Measurements from ENCODE around the gene CH25H.

CH25H gene

GRCh38 chr10:89228962-89229361 is 21.8 kb upstream of the CH25H start:
- no peak for FAIRE-seq

- FAIRE-seq: no peak
Observed at GRCh38 chr10:89228146-89228545, 21.0 kb upstream of the CH25H start.

- no peak for FAIRE-seq
Observed at GRCh38 chr10:89226891-89227290, 19.8 kb upstream of the CH25H start.

DNA sequence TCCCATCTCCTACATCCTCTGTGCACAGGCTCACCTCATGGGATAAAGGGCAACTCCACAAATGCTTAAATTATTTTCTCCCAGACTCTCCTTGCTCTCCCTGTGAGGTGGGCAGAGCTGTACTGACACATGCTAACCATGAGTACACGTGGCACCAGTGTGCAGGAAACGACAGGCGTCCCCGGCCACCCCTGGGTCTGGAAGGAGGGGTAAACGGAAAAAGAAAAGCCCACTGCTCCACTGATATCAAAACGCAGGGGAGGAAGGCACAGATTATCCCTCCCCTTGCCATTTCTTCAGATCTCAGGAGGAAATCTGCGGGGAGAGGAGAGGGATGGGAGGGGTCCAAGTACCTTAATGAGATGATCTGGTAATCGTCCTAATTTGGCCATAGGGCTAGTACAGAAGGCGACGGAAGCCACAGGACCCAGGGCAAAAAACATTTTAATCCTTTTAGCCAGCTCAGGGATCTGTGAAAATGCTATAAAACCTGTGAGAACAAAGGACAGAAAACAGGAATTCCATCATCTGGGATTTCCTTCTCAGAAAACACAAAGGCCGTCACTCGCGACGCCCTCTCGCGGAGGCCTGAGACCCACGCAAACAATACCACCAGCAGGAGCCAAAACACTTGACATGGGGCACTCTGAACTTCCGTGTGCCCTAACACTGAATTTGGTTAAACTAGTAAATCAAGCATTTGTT is 17.8 kb upstream of the CH25H start:
- FAIRE-seq: no peak

DNA sequence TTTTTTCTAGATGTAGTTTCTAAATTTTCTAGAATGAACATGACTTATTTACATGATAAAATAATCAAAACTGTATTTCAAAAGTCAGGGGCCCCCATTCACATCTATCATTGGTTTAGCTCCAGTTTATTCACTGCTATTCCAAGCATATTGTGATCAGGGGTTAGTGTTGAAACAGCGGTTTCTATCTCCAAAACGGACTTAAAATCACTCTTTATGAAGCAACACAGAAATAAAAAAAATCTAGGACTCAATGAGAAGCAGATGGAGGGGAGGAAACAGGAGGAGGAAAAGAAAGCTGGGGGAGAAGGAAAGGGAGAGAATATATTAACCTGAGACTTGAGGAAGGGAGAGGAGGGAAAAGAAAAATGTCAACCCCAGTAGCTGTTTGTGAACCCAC is 14.8 kb upstream of the CH25H start:
- no peak for FAIRE-seq

DNA sequence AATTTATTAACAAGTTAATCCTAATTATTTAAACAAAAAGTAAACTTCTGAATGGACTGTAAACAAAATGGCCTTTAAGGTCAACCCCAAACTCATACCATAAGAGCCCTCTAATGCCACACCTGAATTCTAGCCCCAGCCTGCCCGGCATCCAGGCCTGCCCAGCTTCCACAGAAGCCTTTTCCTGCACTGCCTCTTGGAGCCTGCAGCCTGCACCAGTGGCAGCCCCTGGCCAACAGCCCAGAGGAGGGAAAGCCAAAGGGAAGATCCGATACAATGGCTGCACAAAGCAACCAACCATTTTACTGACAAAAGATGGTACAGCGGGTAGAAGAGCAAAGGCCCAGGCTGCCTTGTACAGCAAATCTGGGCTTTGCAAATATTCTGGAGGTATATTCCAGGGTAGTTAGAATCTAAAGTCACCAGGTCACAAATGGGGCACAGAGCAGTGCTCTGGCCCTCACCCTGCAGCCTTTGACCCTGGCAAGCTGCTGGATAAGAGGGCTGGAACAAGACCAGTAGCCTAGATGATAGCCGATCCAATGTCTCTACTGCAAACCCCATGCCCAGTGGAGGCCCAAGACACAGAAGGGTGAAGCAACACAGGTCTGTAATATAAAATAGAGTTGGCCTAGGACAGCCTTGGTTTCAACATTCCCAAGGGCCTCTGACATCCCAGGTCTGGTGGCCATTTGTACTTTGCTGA is 12.5 kb upstream of the CH25H start:
- FAIRE-seq: no peak

- peak; percentile 97 for FAIRE-seq
Observed at GRCh38 chr10:89217057-89217990, 10.2 kb upstream of the CH25H start.

- FAIRE-seq: no peak
Observed at GRCh38 chr10:89216056-89216455, 8.9 kb upstream of the CH25H start.

GRCh38 chr10:89215511-89215910 is 8.4 kb upstream of the CH25H start:
- no peak for FAIRE-seq

- no peak for FAIRE-seq
Observed at GRCh38 chr10:89214566-89215165, 7.5 kb upstream of the CH25H start.

DNA sequence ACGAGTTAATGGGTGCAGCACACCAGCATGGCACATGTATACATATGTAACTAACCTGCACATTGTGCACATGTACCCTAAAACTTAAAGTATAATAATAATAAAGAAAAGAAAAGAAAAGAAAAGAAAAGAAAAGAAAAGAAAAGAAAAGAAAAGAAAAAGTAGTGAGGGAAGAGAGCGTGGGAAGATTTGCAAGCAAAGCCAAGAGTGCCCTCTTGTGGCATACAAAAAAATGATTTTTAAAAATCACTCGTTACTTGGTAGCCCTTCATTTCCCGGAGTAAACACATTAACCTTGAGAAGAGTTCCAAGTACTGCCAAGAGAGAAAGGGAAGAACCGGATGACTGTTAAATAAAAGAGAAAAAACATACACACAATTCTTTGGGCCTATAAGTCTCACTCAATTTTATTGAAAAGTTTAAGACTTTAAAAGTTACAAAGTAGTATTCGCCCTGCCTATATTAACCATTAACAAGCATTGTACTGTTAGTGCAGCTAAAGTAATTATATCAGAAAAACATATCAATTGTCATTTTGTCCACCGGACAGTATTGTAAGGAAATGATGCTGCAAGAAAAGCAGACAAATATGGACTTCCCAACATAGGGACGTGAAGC is 6.2 kb upstream of the CH25H start:
- peak; percentile 94 for FAIRE-seq

DNA sequence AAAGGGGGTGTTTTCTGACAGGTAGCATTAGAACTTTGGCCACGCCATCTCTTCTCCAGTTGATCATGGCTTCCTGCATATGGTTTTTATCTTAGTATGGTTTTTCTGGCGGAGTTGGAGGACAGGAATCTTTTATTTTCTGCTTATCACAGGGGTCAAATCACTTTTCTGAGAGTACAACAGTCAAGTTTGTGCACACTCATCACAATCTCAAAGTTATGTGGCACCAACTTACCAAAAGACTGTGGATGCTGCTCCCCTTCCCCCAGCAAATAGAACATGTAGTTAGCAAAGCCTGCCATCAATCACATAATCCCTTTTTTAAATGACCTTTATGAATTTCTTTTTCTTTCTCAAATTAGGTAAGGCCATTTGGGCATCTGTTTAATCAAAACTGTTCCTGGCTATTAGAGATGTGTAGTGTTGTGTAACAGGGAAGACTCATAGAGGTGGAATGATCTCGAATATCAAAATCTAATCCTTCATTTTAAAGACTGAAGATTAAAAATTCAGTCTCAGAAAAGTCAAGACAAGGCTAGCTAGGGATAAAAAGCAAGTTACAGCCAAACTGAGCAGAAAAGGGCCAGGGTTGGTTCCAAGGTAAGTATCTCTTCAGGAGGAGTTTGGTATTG is 3.8 kb upstream of the CH25H start:
- FAIRE-seq: no peak

DNA sequence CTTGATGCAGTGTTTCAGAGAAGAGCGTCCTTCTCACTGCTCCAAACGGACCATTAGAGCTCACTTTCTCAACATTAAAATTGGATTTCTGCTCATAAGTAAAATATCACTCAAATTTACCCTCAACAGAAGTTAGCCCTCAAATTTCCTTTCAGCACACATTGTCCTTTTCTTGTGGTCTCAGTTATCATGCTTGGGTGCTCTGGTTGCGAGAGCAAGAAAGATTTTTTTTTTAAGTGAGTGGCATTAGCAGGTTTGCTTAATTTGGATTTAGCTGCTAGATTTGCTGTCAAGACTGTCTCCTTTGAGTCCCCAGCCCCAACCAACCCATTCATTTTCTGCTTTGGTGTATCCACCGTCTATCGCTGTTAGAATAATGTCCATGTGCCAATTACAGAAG is 2.6 kb upstream of the CH25H start:
- no peak for FAIRE-seq

GRCh38 chr10:89207801-89208551 is 859 bp upstream of the CH25H start:
- no peak for FAIRE-seq

DNA sequence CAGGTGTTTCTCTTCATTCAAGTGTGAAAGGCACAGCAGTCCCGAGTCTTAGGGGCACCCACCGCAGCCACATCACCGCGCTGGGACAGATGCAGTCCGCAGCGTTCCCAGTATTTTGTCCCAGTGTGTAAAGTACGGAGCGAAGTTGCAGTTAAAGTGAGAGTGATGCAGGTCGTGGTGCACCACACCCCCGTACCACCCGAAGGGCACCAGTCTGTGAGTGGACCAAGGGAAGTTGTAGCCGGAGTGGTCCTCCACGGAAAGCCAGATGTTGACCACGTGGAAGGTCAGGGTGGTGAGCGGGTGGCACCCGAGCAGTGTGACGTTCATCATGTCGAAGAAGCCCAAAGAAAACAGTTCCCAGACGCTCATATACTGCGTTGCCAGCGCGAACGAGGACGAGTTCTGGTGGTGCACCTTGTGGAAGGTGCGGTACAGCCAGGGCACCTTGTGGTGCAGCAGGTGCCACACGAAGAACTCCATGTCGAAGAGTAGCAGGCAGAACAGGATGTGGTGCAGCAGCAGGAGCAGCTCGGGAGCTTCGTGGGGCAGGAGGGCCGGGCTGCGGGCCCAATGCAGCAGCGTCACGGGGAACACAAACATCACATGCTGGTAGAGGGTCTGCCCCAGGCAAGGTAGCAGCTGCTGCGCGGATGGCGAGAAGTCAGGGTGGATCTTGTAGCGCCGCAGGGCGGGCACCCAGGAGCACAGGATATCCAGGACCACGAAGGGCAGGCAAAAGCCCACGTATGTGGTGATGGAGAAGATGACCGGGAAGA is 526 bp downstream of the CH25H start:
- no peak for FAIRE-seq

DNA sequence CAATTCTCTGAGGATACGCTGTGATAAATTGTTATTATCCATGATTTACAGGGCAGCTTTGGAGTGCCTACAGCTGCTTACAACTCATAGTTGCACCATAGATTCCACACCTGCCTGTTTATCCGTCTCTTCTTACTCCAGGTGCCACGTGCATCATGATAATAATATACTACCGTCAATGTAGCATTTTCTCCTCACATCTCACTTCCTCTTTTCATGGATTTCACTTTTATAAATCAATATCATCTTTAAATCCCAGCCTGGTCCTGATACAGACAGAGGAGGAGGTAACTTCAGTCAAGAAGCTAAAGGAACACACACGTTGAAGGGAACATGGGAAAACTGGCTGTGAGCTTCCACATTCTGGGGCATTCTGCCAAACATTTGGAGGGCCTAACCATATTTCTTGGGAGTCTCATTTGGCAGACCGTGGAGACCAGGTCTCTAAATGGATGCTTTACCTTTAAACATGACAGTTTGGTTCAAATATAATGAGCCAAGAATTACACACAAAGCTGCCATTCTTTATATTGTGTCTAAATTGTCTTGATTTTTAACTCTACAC is 2.4 kb downstream of the CH25H start:
- FAIRE-seq: no peak

DNA sequence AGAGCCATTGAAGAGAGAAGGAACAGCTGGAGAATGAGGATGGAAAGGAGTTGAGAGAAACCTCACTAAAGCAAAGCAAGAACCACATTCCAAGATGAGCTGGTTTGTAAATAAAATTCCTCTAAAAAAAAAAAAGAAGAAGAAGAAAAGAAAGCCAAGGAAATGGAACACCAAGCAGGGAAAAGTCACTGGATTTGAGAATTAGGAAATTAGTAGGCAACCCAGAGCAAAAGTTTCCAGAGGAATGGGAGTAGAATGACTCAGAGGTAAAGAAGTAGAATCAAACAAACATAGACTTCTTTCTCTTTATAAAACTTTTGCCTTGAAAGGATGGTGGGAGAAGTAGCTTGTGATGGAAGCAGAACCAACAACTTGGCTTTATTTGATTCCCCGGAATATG is 3.9 kb downstream of the CH25H start:
- FAIRE-seq: no peak

GRCh38 chr10:89202033-89202425 is 5.1 kb downstream of the CH25H start:
- no peak for FAIRE-seq

DNA sequence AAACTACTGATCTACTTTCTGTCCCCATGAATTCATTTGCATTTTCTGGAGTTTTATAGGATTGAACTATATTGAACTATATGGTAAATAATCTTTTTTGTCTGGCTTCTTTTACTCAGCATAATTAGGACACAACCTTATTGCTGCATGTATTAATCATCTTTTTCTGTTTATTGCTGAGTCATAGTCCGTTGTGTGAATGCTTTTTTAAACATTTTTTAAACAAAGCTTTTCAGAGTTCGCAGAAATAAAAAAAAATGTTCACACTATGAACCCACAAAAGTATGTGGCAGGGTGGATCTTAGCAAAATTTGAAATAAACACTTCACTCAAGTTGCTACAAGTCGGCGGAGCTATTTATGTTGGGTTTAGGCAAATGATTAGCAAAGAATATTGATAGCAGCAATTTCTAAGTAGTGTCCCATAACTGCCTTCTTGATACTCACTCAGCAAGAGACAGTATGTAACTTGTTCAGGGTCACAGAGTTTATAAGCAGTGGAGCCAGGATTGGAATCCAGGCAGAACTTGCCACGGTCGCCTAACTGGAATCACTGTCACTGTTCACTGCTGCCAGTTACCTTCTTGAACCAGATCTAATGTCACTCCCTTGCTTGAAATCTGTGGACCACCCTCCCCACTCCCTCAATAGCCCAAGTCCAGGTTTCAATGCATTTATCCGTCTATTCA is 5.6 kb downstream of the CH25H start:
- FAIRE-seq: no peak

DNA sequence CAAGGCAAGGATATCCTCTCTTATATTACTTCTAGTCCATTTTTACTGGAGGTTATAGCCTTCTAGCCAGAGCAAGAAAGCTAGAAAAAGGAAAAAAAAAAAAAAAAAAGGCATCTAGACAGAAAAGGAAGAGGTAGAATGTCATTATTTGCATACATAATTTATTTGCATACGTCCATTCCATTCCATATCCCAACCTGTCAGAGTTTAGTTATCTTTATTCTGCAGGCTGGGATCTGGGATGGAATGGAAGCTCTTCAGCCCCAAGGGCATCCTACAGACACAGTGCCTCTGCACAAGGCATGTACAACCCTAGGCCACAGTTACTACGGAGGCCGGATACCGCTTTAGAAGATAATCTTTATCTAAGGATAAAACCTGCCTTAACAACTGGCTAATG is 9.6 kb downstream of the CH25H start:
- FAIRE-seq: no peak

Measured in colon (tissue), 2 donors.